T follicular helper cell (primary cell): Measurements from ENCODE around the gene NTMT1.

ENCODE experiments used
- DNase-seq: peaks from one replicate; pipeline ENCODE4 v3.0.0-alpha.2; 2020; ENCODE audit warnings: low read depth

NTMT1 gene

DNA sequence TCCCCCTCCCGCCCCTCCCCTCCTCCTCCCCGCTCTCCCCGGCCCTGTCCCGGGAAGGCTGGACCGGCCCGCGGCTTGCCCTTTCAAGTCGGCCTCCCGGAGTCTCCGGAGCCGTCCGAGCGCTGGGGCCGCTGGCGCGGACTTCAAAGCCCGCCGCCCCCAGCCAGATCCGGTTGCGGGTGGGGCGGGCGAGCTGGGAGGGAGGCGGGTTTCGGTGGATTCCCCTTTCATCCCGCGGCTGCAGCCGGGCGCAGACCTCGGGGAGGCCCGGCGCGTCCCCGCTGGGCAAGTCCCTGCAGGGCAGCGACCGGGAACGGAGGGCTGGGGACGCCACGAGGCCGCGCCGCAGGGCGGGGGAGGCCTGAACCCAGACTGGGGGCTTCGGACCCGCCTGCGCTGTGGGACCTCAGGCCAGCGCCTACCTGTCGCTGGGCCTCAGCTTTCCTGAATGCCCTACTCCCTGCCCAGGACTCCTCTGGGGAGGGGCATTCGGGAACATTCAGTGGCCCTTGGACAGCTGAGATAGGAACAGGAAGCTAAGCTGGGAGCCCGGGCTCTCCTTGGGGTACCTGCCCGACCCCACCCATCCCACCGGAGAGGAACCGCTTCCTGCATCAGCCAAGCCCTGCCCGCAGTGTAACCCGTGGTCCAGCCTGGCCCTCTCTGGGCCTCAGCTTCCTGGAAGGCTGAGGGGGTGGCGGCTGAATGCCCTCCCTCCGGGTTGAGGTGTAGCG lies 28.4 kb upstream of the NTMT1 start:
- no peak for DNase-seq

DNA sequence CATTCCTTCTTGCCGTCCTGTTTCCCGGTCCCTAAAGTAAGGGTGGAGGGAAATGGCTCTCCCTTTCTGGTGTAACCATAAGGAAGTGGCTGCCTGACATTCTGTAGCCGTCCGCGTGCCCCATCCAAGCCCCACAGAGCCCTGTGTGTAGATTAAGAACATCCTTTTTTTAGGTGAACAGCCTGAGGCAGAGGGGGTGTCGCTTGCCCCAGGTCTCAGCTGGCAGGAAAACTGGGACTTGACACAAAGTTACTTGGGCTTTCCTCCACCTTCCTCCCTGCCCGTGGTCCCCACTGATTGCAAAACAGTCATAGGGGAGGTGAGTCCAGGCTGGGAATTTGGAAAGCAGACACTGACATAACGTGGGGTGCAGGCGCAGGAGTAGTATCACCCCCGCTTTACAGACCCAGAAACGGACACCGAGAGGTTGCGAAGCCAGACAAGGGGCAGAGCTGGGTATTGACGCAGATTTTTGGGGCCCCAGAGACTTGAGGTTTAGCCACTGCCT lies 27.8 kb upstream of the NTMT1 start:
- DNase-seq, result no peak

- DNase-seq, result no peak
Measured at GRCh38 chr9:129601082-129601674, 24.8 kb upstream of the NTMT1 start.

GRCh38 chr9:129602598-129603415 lies 23.2 kb upstream of the NTMT1 start:
- DNase-seq, result no peak

DNA sequence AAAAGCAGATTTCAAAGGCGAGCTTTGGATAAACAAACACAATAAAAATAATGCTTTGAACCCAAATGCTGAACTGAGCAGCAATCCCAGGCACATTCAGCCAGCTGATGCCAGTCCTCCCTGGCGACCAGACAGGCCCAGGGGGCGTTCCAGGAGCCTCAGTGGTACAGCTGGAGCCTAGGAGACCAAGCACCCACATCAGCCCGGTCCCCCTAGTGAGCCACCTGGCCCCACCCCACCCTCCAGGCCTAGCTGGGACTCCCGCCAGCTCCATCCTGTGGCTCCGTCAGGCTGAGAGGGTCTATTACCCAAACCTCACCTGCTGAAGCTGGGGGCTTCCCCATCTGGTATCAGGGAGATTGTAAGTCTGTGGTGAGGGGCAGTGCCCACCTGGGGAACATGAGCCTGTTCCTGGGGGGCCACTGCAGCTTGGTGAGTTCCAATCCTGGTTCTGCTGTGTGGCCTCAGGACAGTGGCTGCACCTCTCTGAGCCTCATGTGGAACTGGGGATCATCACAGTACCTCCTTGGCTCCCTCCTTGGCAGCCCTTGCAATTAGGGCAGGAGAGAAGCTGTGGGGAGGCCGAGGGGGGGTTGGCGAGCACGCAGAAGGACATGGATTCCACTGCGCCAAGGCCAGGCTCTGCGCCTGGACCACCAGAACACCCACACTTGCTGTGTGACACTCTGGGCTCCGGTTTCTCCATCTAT lies 21.8 kb upstream of the NTMT1 start:
- no peak for DNase-seq

DNA sequence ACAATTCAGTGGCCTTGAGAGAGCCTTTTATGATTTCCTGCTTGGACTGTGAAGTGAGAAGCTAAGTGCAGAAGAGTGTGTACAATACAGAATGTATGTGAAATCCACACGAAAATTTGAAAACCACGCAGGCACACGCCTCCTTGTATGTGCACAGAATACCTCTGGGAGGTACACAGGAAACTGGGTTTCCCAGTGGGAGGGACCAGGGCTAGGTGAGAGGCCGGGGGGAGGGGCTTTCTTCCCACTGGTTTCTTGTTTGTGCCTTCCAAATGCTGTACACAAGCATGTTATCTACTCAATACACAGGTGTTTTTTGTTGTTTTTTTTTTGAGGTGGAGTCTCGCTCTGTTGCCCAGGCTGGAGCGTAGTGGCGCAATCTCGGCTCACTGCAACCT lies 21.2 kb upstream of the NTMT1 start:
- no peak for DNase-seq

GRCh38 chr9:129606161-129607026 lies 19.6 kb upstream of the NTMT1 start:
- no peak for DNase-seq

- DNase-seq, result no peak
Measured at GRCh38 chr9:129607027-129607387, 19.0 kb upstream of the NTMT1 start.

- no peak for DNase-seq
Measured at GRCh38 chr9:129608561-129609481, 17.1 kb upstream of the NTMT1 start.

- DNase-seq, result peak; percentile 29
Measured at GRCh38 chr9:129609486-129610212, 16.3 kb upstream of the NTMT1 start.

DNA sequence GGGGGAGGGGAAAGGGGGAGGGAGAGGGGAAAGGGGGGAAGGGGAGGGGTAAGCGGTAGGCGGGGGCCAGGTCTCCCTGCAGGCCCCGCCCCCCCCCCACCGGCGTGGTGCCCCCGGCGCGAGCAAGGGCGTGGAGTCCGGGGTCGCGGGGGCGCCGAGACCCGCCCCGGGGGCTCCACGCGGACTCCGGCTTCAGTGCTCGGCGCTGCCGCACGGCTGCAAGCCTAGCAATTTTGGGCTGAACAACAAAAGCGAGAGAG lies 15.8 kb upstream of the NTMT1 start:
- DNase-seq, result no peak

GRCh38 chr9:129610473-129611306 lies 15.3 kb upstream of the NTMT1 start:
- peak; percentile 60 for DNase-seq

DNA sequence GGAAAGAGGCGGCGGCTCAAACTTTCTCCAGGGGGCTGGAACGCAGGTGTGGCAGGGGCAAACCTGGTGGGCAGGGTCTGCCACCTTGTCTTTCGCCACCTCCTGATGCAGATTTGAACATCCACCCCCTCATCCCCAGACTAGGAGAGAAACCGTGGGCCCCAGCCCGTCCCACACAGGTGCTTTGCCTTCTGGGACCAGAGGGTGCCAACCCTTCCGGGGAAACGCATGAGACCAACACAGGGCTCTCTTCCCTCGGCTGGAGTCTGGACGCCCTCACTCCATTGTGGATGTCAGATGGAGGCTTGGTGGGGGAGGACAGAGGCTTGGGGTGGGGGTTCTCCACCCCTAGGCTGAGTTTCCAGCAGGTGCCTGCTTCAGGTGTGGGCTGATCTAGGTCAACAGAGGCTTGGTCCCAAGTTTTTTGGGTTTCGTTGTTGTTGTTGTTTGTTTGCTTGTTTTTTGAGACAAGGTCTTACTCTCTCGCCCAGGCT lies 14.6 kb upstream of the NTMT1 start:
- DNase-seq, result no peak

DNA sequence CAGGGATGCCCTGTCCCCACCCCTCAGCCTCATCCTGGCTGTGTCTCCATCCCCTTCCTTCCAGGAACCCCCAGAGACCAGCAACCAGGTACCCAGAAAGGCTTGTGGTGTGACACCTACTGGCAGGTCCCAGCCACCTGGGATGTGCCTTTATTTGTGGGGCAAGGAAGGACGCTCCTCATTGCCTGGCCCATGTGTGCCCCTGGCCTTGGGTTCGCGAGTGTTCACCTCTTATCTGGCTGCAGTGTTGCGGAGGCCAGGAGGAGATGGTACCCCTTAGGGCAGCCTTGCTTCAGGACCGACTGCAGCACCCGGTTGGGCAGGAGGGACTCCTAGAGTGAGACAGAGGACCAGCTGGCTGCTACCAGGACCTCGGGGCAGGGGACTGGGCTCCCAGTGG lies 13.8 kb upstream of the NTMT1 start:
- DNase-seq, result no peak

DNA sequence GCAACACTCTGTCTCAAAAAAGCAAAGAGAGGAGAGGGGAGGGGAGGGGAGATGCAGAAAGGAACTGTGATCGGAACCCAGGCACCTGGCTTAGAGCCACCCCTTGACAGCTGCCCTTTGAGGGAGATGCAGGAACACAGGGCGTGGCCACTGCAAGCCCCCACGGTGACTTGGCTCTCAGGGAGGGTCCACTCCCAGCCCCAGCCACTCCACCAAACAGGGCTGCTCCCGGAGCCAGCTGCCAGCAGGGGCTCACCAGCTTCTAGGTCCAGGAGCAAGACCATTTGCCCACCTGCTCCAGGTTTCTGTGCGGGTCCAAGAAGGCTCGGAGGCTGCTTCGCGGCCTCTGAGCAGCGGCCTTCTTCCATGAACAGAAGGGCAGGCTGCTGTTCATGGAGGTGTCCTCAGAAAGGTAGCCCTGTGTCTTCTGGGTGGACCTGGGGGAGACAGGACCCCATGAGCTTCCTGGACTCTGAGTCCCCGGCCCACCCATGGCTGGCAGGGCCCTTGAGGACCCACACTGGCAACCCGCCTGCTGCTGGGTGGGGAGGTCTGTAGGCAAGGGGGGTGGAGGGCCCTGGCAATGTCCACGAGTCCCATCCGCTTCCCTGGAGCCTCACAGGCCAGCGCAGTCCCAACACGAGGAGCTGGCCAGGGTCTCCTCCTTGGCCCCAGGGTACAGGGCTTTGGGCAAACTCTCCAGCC lies 13.0 kb upstream of the NTMT1 start:
- no peak for DNase-seq

DNA sequence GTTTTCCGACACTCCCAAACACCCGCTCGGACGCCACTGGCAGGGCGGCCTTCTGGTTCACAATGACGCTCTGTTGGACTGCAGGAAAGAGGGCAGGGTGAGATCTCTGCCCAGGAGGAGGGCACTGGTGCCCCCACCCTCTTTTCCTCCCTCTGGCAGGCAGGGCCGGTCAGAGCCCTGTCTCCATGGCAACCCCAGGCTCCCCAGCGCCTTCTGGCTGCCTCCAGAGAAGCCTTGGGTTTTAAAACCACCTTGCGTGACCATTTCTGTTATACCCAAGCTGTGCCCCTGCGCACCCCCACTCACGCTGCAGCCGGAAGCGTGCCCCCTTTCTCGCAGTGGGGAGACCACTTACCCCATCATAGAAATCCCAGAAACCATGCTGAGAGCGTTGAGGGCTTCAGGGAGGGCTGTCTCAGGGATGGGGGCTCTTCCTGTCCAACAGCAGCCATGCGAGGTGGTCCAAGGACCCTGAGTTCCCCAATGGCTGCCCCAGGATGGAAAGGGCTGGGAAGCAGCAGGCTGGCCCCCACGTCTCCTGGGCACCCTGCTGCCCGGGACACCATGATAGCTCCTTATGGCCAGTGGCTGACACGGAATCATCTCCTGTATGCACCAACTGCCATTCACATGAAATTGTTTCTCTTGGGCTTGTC lies 12.3 kb upstream of the NTMT1 start:
- no peak for DNase-seq

- no peak for DNase-seq
Measured at GRCh38 chr9:129614932-129615331, 11.0 kb upstream of the NTMT1 start.
